ENCODE measurements around the gene UBE2L6.

GRCh38 chr11:57545883-57546282 lies 21.6 kb downstream of the UBE2L6 start:
- TF ChIP-seq, protein P1, sequence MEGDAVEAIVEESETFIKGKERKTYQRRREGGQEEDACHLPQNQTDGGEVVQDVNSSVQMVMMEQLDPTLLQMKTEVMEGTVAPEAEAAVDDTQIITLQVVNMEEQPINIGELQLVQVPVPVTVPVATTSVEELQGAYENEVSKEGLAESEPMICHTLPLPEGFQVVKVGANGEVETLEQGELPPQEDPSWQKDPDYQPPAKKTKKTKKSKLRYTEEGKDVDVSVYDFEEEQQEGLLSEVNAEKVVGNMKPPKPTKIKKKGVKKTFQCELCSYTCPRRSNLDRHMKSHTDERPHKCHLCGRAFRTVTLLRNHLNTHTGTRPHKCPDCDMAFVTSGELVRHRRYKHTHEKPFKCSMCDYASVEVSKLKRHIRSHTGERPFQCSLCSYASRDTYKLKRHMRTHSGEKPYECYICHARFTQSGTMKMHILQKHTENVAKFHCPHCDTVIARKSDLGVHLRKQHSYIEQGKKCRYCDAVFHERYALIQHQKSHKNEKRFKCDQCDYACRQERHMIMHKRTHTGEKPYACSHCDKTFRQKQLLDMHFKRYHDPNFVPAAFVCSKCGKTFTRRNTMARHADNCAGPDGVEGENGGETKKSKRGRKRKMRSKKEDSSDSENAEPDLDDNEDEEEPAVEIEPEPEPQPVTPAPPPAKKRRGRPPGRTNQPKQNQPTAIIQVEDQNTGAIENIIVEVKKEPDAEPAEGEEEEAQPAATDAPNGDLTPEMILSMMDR (IDR thresholded peaks at IDR 0.05): no peak
- TF ChIP-seq POLR2A (IDR thresholded peaks at IDR 0.05): no peak

All from esophagus squamous epithelium (tissue), 4 donors.